H9 (cell line): Measurements from ENCODE around the gene ATXN10. TPM values are rescaled to one million over a fixed set of nuclear protein-coding genes. Genes with fewer than 3 reads are reported as not detected.

ENCODE experiments used
- DNase-seq: peaks from one replicate; pipeline ENCODE4 v3.0.0-alpha.2; 2017
- H2AFZ ChIP-seq: one replicate; pipeline ENCODE4 v1.6.1; 2013; ENCODE audit warnings: mild to moderate bottlenecking, low read length, control low read depth, moderate library complexity
- H2AK5ac ChIP-seq: 2 replicates; pipeline ENCODE4 v1.6.1; 2013; ENCODE audit warnings: low read length, control low read depth, mixed read lengths; ENCODE audit not compliant: insufficient read length
- H2BK120ac ChIP-seq: one replicate; pipeline ENCODE4 v1.6.1; 2013; ENCODE audit warnings: low read depth, mild to moderate bottlenecking, low read length, control low read depth, inconsistent platforms; ENCODE audit not compliant: poor library complexity, severe bottlenecking
- H2BK12ac ChIP-seq: 2 replicates; pipeline ENCODE4 v1.6.1; 2013; ENCODE audit warnings: low read length, control low read depth, mixed read lengths, low read depth; ENCODE audit not compliant: insufficient read length
- H2BK15ac ChIP-seq: 2 replicates; pipeline ENCODE4 v1.6.1; 2013; ENCODE audit warnings: low read depth, low read length, control low read depth
- H2BK20ac ChIP-seq: one replicate; pipeline ENCODE4 v1.6.1; 2013; ENCODE audit warnings: low read depth, mild to moderate bottlenecking, low read length, control low read depth, inconsistent platforms; ENCODE audit not compliant: poor library complexity, severe bottlenecking
- H2BK5ac ChIP-seq: 2 replicates; pipeline ENCODE4 v1.6.1; 2013; ENCODE audit warnings: low read length, control low read depth, mixed read lengths; ENCODE audit not compliant: insufficient read length
- H3K14ac ChIP-seq: 2 replicates; pipeline ENCODE4 v1.6.1; 2013; ENCODE audit warnings: low read length, control low read depth; ENCODE audit not compliant: insufficient read depth
- H3K18ac ChIP-seq: 2 replicates; pipeline ENCODE4 v1.6.1; 2013; ENCODE audit warnings: low read depth, mild to moderate bottlenecking, mixed read lengths, low read length, control low read depth; ENCODE audit not compliant: insufficient read length
- H3K23ac ChIP-seq: 2 replicates; pipeline ENCODE4 v1.6.1; 2013; ENCODE audit warnings: low read length, control low read depth, mixed read lengths, low read depth; ENCODE audit not compliant: insufficient read length
- H3K23me2 ChIP-seq: 2 replicates; pipeline ENCODE4 v1.6.1; 2013; ENCODE audit warnings: low read depth, mild to moderate bottlenecking, mixed read lengths, low read length, control low read depth; ENCODE audit not compliant: insufficient read length, poor library complexity, severe bottlenecking
- H3K27ac ChIP-seq: 2 replicates; pipeline ENCODE4 v1.5.1; 2013; ENCODE audit warnings: low read length, control low read depth, mixed read lengths, low read depth; ENCODE audit not compliant: insufficient read length
- H3K27me3 ChIP-seq: 2 replicates; pipeline ENCODE4 v1.6.1; 2013; ENCODE audit warnings: low read length, control low read depth, inconsistent platforms; ENCODE audit not compliant: insufficient read depth
- H3K4ac ChIP-seq: 2 replicates; pipeline ENCODE4 v1.6.1; 2013; ENCODE audit warnings: low read depth, mild to moderate bottlenecking, control low read depth, inconsistent platforms, low read length, moderate library complexity
- H3K4me1 ChIP-seq: 2 replicates; pipeline ENCODE4 v1.6.1; 2013; ENCODE audit warnings: low read length, control low read depth, inconsistent platforms; ENCODE audit not compliant: insufficient read depth
- H3K4me2 ChIP-seq: 2 replicates; pipeline ENCODE4 v1.6.1; 2013; ENCODE audit warnings: low read length, control low read depth, mixed read lengths; ENCODE audit not compliant: insufficient read length, insufficient read depth
- H3K56ac ChIP-seq: 2 replicates; pipeline ENCODE4 v1.6.1; 2013; ENCODE audit warnings: low read depth, mild to moderate bottlenecking, mixed read lengths, low read length, control low read depth; ENCODE audit not compliant: insufficient read length
- H3K79me1 ChIP-seq: 2 replicates; pipeline ENCODE4 v1.6.1; 2013; ENCODE audit warnings: low read depth, mild to moderate bottlenecking, moderate library complexity, low read length, control low read depth, inconsistent platforms; ENCODE audit not compliant: insufficient read depth, poor library complexity, severe bottlenecking
- H3K79me2 ChIP-seq: 2 replicates; pipeline ENCODE4 v1.6.1; 2013; ENCODE audit warnings: low read length, control low read depth, inconsistent platforms; ENCODE audit not compliant: insufficient read depth
- H3K9ac ChIP-seq: 2 replicates; pipeline ENCODE4 v1.6.1; 2013; ENCODE audit warnings: low read length, control low read depth, mixed read lengths; ENCODE audit not compliant: insufficient read length; ENCODE audit errors: extremely low read depth
- H3K9me3 ChIP-seq: one replicate; pipeline ENCODE4 v1.6.1; 2013; ENCODE audit warnings: low read depth, low read length, inconsistent platforms; ENCODE audit not compliant: control insufficient read depth
- H3T11ph ChIP-seq: one replicate; pipeline ENCODE4 v1.6.1; 2013; ENCODE audit warnings: mild to moderate bottlenecking, low read length, control low read depth, inconsistent platforms
- H4K20me1 ChIP-seq: one replicate; pipeline ENCODE4 v1.6.1; 2013; ENCODE audit not compliant: control insufficient read depth, insufficient read length, insufficient read depth
- H4K5ac ChIP-seq: 2 replicates; pipeline ENCODE4 v1.6.1; 2013; ENCODE audit warnings: low read depth, mild to moderate bottlenecking, mixed read lengths, low read length, control low read depth; ENCODE audit not compliant: insufficient read length
- H4K8ac ChIP-seq: replicated peaks from 2 replicates; pipeline ENCODE4 v1.6.1; 2013; ENCODE audit warnings: low read length, control low read depth, mixed read lengths, low read depth; ENCODE audit not compliant: insufficient read length
- H4K91ac ChIP-seq: 2 replicates; pipeline ENCODE4 v1.6.1; 2013; ENCODE audit warnings: low read depth, mild to moderate bottlenecking, moderate library complexity, mixed read lengths, low read length, control low read depth; ENCODE audit not compliant: insufficient read length
- H3K27ac Mint-ChIP-seq, 3 experiments: 2 replicates in 2 of 3; 3 replicates in 1 of 3; pipeline ENCODE4 v1.8.0; 2020 to 2021; ENCODE audit warnings: mixed read lengths in 3 of 3, mild to moderate bottlenecking in 1 of 3, moderate library complexity in 1 of 3
- H3K27me3 Mint-ChIP-seq: 2 replicates; pipeline ENCODE4 v1.8.0; 2021; ENCODE audit warnings: low read depth, mild to moderate bottlenecking, moderate library complexity, mixed read lengths
- H3K36me3 Mint-ChIP-seq, 3 experiments: 2 replicates in 2 of 3; 3 replicates in 1 of 3; pipeline ENCODE4 v1.8.0; 2020 to 2021; ENCODE audit warnings: low read depth in 3 of 3, mixed read lengths in 3 of 3; ENCODE audit not compliant: insufficient read depth in 1 of 3
- H3K4me1 Mint-ChIP-seq, 2 experiments: 2 replicates each; pipeline ENCODE4 v1.8.0; 2020; ENCODE audit warnings: mixed read lengths in 2 of 2
- H3K4me3 Mint-ChIP-seq, 2 experiments: 2 replicates in 1 of 2; 3 replicates in 1 of 2; pipeline ENCODE4 v1.8.0; 2020 to 2021; ENCODE audit warnings: mild to moderate bottlenecking in 2 of 2, mixed read lengths in 2 of 2, moderate library complexity in 1 of 2
- H3K9me3 Mint-ChIP-seq, 2 experiments: 2 replicates in 1 of 2; 3 replicates in 1 of 2; pipeline ENCODE4 v1.8.0; 2020; ENCODE audit warnings: mild to moderate bottlenecking in 2 of 2, mixed read lengths in 2 of 2, moderate library complexity in 1 of 2
- CTCF ChIP-seq: fragments of 200-600 bp; sonication (generic); conservative IDR thresholded peaks from 3 replicates; pipeline ENCODE4 v1.8.0; 2021; ENCODE audit warnings: antibody characterized with exemption, mild to moderate bottlenecking
- WGBS: extraction: QIAGEN DNeasy Blood & Tissue Kit; methylation state at CpG from one replicate; pipeline ENCODE4 v1.1.7; 2013; ENCODE audit warnings: missing lambda C conversion rate, low lambda C conversion rate, mixed read lengths; ENCODE audit not compliant: insufficient read length; ENCODE audit errors: extremely low coverage; 5-methylcytosine and 5-hydroxymethylcytosine counted together
- total RNA-seq: library from RNA; stranded (reverse); gene quantifications from 2 replicates; pipeline ENCODE4 v1.2.1, GENCODE V29; 2021

The ATXN10 gene
- total RNA-seq, 1 experiment from 2014 or later = 210 TPM

DNA sequence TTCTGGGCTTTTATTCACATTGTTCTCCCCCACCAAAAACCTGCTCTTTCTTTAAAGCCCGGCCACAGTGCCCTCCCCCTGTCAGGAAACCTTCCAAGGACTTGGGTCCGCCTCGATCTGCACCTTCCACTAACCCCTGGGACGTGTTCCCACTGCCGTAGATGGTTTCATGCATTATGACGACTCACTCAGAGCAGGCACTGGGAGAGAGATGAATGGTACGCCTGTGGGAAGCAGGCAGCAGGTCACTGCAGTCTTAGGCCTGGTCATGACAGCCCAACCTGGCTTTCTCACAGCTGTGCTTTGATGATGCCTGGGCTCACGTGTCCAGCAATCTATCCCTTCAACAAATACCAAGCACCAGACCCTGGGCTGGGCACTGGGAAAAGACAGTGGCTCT, 189.6 kb downstream of the ATXN10 start:
- Histone ChIP-seq H2BK15ac (no peak overlapping the region), H2BK5ac (no peak overlapping the region), H2BK120ac (no peak overlapping the region), H2AFZ (no peak overlapping the region), H2AK5ac (no peak overlapping the region), H3T11ph (no peak overlapping the region), H4K20me1 (no peaks in the 10 kb centered on the region), H3K27me3 (peaks cover 13% of the 10 kb centered on the region; the same call in 1 of the 2 replicates), H3K4me1 (no peaks in the 10 kb centered on the region), H3K9ac (no peak overlapping the region), H2BK20ac (no peak overlapping the region), H4K91ac (no peak overlapping the region), H4K5ac (no peak overlapping the region), H4K8ac (no peak overlapping the region), H3K18ac (no peak overlapping the region), H3K4me2 (no peak overlapping the region), H3K23ac (no peak overlapping the region), H3K79me1 (no peaks in the 10 kb centered on the region), H3K27ac (no peak overlapping the region), H3K9me3 (no peaks in the 10 kb centered on the region), H3K14ac (no peak overlapping the region), H3K56ac (no peak overlapping the region), H3K23me2 (no peaks in the 10 kb centered on the region), H3K4ac (no peak overlapping the region), H2BK12ac (no peak overlapping the region), H3K79me2 (no peaks in the 10 kb centered on the region)
- no peaks in the 10 kb centered on the region; a peak in 1 of 5 replicates for H3K9me3 Mint-ChIP-seq
- no peak overlapping the region for H3K4me3 Mint-ChIP-seq
- H3K4me1 Mint-ChIP-seq = peaks cover 7 to 15% of the 10 kb centered on the region in 2 experiments
- WGBS = no CpG with 5 or more reads among the region's 8 CpGs
- H3K36me3 Mint-ChIP-seq = peaks cover 0 to 2% (median 0%) of the 10 kb centered on the region in 3 experiments; a peak in 3 of 7 replicates
- TF ChIP-seq CTCF = no peak
- no peak for DNase-seq
- H3K27me3 Mint-ChIP-seq = peaks cover 48% of the 10 kb centered on the region
- 0 out of 7 replicates have a peak overlapping the region, but pooled peaks of 1 of the 3 experiments have one; percentile 57 for H3K27ac Mint-ChIP-seq
